Type B pancreatic cell (in vitro differentiated cells): ENCODE results near the gene BAG5. TPM values are rescaled to one million over a fixed set of nuclear protein-coding genes. Genes with fewer than 3 reads are reported as not detected.

Experiments
- DNase-seq: peaks from one replicate; pipeline ENCODE4 v3.0.0; 2021; ENCODE audit warnings: mixed read lengths; ENCODE audit not compliant: unreplicated experiment; ENCODE audit errors: extremely low spot score
- H3K27ac Mint-ChIP-seq: 2 replicates; pipeline ENCODE4 v1.8.0; 2021; ENCODE audit warnings: mild to moderate bottlenecking, mixed read lengths
- H3K27me3 Mint-ChIP-seq: 2 replicates; pipeline ENCODE4 v1.8.0; 2021; ENCODE audit warnings: mixed read lengths
- H3K36me3 Mint-ChIP-seq: 2 replicates; pipeline ENCODE4 v1.8.0; 2021; ENCODE audit warnings: mixed read lengths
- H3K4me1 Mint-ChIP-seq: one replicate; pipeline ENCODE4 v1.8.0; 2021; ENCODE audit warnings: mixed read lengths; ENCODE audit not compliant: unreplicated experiment
- H3K4me3 Mint-ChIP-seq: 2 replicates; pipeline ENCODE4 v1.8.0; 2021; ENCODE audit warnings: mild to moderate bottlenecking, mixed read lengths
- H3K9me3 Mint-ChIP-seq: 2 replicates; pipeline ENCODE4 v1.8.0; 2021; ENCODE audit warnings: mixed read lengths
- CTCF ChIP-seq: fragments of 200-600 bp; sonication (generic); conservative IDR thresholded peaks from 2 replicates; pipeline ENCODE4 v1.5.0; 2021; ENCODE audit warnings: antibody characterized with exemption, mild to moderate bottlenecking
- total RNA-seq: library from RNA; stranded (reverse); gene quantifications from 2 replicates; pipeline ENCODE4 v1.2.1, GENCODE V29; 2021; ENCODE audit warnings: low replicate concordance

Gene BAG5
- total RNA-seq, 1 donor from 2014 or later, result 23.3 TPM

GRCh38 chr14:103584326-103584915 lies 22.0 kb upstream of the BAG5 start:
- no peak for DNase-seq
- Mint-ChIP-seq H3K4me3 (no peak overlapping the region), H3K36me3 (peaks cover 18% of the 10 kb centered on the region), H3K27me3 (no peaks in the 10 kb centered on the region), H3K27ac (no peak overlapping the region), H3K9me3 (no peaks in the 10 kb centered on the region), H3K4me1 (no peaks in the 10 kb centered on the region)
- no peak for TF ChIP-seq CTCF

- no peaks in the 10 kb centered on the region for H3K9me3 Mint-ChIP-seq
- DNase-seq, result no peak
- no peak for TF ChIP-seq CTCF
- no peaks in the 10 kb centered on the region for H3K4me1 Mint-ChIP-seq
- H3K27ac Mint-ChIP-seq, result peak overlapping the region; percentile 48
- no peak overlapping the region for H3K4me3 Mint-ChIP-seq
- no peaks in the 10 kb centered on the region for H3K27me3 Mint-ChIP-seq
- H3K36me3 Mint-ChIP-seq, result peaks cover 12% of the 10 kb centered on the region
These were observed 19.7 kb upstream of the BAG5 start for GRCh38 chr14:103581954-103582703.

GRCh38 chr14:103581206-103581605 lies 18.7 kb upstream of the BAG5 start:
- H3K4me3 Mint-ChIP-seq, result no peak overlapping the region
- H3K27me3 Mint-ChIP-seq, result no peaks in the 10 kb centered on the region
- peaks cover 13% of the 10 kb centered on the region for H3K36me3 Mint-ChIP-seq
- no peak overlapping the region for H3K27ac Mint-ChIP-seq
- H3K9me3 Mint-ChIP-seq, result no peaks in the 10 kb centered on the region
- TF ChIP-seq CTCF, result no peak
- DNase-seq, result no peak
- H3K4me1 Mint-ChIP-seq, result peaks cover 7% of the 10 kb centered on the region

GRCh38 chr14:103578401-103579075 lies 16.1 kb upstream of the BAG5 start:
- DNase-seq, result no peak
- H3K4me1 Mint-ChIP-seq, result peaks cover 14% of the 10 kb centered on the region
- no peak overlapping the region for H3K4me3 Mint-ChIP-seq
- H3K9me3 Mint-ChIP-seq, result no peaks in the 10 kb centered on the region
- TF ChIP-seq CTCF, result no peak
- no peak overlapping the region for H3K27ac Mint-ChIP-seq
- H3K36me3 Mint-ChIP-seq, result peaks cover 16% of the 10 kb centered on the region
- H3K27me3 Mint-ChIP-seq, result no peaks in the 10 kb centered on the region

- DNase-seq, result peak; percentile 79
- no peak for TF ChIP-seq CTCF
- Mint-ChIP-seq H3K4me1 (peaks cover 18% of the 10 kb centered on the region), H3K36me3 (peaks cover 9% of the 10 kb centered on the region), H3K27ac (peak overlapping the region; percentile 80), H3K27me3 (no peaks in the 10 kb centered on the region), H3K9me3 (no peaks in the 10 kb centered on the region), H3K4me3 (peak overlapping the region; percentile 20)
These were observed 14.0 kb upstream of the BAG5 start for GRCh38 chr14:103576371-103577024.
